Measurements from ENCODE around the gene EIF5A. TPM values are rescaled to one million over a fixed set of nuclear protein-coding genes. Genes with fewer than 3 reads are reported as not detected.

EIF5A gene
- total RNA-seq, 1 experiment from 2014 or later: 1,142 TPM

- H3K36me3 Mint-ChIP-seq (ENCODE audit: insufficient read depth, unreplicated experiment): no peaks in the 10 kb centered on the region
- H3K4me3 Mint-ChIP-seq (ENCODE audit: unreplicated experiment): no peak overlapping the region
- BruUV-seq (replicated peaks): no TSS peak
- peaks cover 6% of the 10 kb centered on the region for H3K4me1 Mint-ChIP-seq (ENCODE audit: insufficient read depth, unreplicated experiment)
- H3K27ac Mint-ChIP-seq (ENCODE audit: low read depth, unreplicated experiment): no peak overlapping the region
- DNase-seq (ENCODE audit: unreplicated experiment): no peak
- intact Hi-C loops (cut with micrococcal nuclease): no loop called here
- TF ChIP-seq CTCF (IDR thresholded peaks at IDR 0.05; ENCODE audit: unreplicated experiment): no peak
- peaks cover 22% of the 10 kb centered on the region for H3K27me3 Mint-ChIP-seq (ENCODE audit: insufficient read depth, unreplicated experiment)
- ChIA-PET CTCF (interaction anchor here (2.9 kb wide), 1 partner anchor 11 kb away, joined by 15 read pairs; no protein-coding TSS in a partner anchor), POLR2A (interaction anchor here (1.1 to 1.3 kb wide), 2 partner anchors 11 to 18 kb away, joined by 3 to 4 read pairs; no protein-coding TSS in a partner anchor)
- H3K9me3 Mint-ChIP-seq (ENCODE audit: unreplicated experiment): no peaks in the 10 kb centered on the region
Measured at GRCh38 chr17:7284911-7285310, 22.5 kb upstream of the EIF5A start.

GRCh38 chr17:7285679-7286078, 21.7 kb upstream of the EIF5A start:
- Mint-ChIP-seq H3K36me3 (ENCODE audit: insufficient read depth, unreplicated experiment) (no peaks in the 10 kb centered on the region), H3K27ac (ENCODE audit: low read depth, unreplicated experiment) (no peak overlapping the region), H3K4me1 (ENCODE audit: insufficient read depth, unreplicated experiment) (no peaks in the 10 kb centered on the region), H3K4me3 (ENCODE audit: unreplicated experiment) (no peak overlapping the region), H3K27me3 (ENCODE audit: insufficient read depth, unreplicated experiment) (peaks cover 22% of the 10 kb centered on the region), H3K9me3 (ENCODE audit: unreplicated experiment) (no peaks in the 10 kb centered on the region)
- intact Hi-C loops (cut with micrococcal nuclease): no loop called here
- no peak for DNase-seq (ENCODE audit: unreplicated experiment)
- no TSS peak for BruUV-seq (replicated peaks)
- CTCF ChIA-PET: interaction anchor here (0.7 to 2.9 kb wide), 2 partner anchors 11 to 15 kb away, joined by 3 to 15 read pairs; no protein-coding TSS in a partner anchor
- no peak for TF ChIP-seq CTCF (IDR thresholded peaks at IDR 0.05; ENCODE audit: unreplicated experiment)
- POLR2A ChIA-PET: interaction anchor here (0.5 to 1.3 kb wide), 3 partner anchors 10 to 66 kb away, joined by 3 to 4 read pairs (median 3); no protein-coding TSS in a partner anchor

- Mint-ChIP-seq H3K4me1 (ENCODE audit: insufficient read depth, unreplicated experiment) (peaks cover 11% of the 10 kb centered on the region), H3K27ac (ENCODE audit: low read depth, unreplicated experiment) (no peak overlapping the region), H3K4me3 (ENCODE audit: unreplicated experiment) (no peak overlapping the region), H3K27me3 (ENCODE audit: insufficient read depth, unreplicated experiment) (peaks cover 22% of the 10 kb centered on the region), H3K36me3 (ENCODE audit: insufficient read depth, unreplicated experiment) (no peaks in the 10 kb centered on the region), H3K9me3 (ENCODE audit: unreplicated experiment) (no peaks in the 10 kb centered on the region)
- CTCF ChIA-PET: interaction anchor here (0.7 kb wide), 1 partner anchor 9 kb away, joined by 3 read pairs; no protein-coding TSS in a partner anchor
- no peak for TF ChIP-seq CTCF (IDR thresholded peaks at IDR 0.05; ENCODE audit: unreplicated experiment)
- BruUV-seq (replicated peaks): no TSS peak
- POLR2A ChIA-PET: no interaction called here
- intact Hi-C loops (cut with micrococcal nuclease): no loop called here
- DNase-seq (ENCODE audit: unreplicated experiment): no peak
Measured at GRCh38 chr17:7289256-7290032, 18.0 kb upstream of the EIF5A start.

GRCh38 chr17:7290166-7290565, 17.3 kb upstream of the EIF5A start:
- BruUV-seq (replicated peaks): no TSS peak
- TF ChIP-seq CTCF (IDR thresholded peaks at IDR 0.05; ENCODE audit: unreplicated experiment): no peak
- intact Hi-C loops (cut with micrococcal nuclease): no loop called here
- H3K27me3 Mint-ChIP-seq (ENCODE audit: insufficient read depth, unreplicated experiment): peaks cover 22% of the 10 kb centered on the region
- CTCF ChIA-PET: interaction anchor here (0.7 kb wide), 1 partner anchor 10 kb away, joined by 3 read pairs; no protein-coding TSS in a partner anchor
- H3K4me1 Mint-ChIP-seq (ENCODE audit: insufficient read depth, unreplicated experiment): peaks cover 11% of the 10 kb centered on the region
- POLR2A ChIA-PET: no interaction called here
- H3K27ac Mint-ChIP-seq (ENCODE audit: low read depth, unreplicated experiment): no peak overlapping the region
- H3K9me3 Mint-ChIP-seq (ENCODE audit: unreplicated experiment): no peaks in the 10 kb centered on the region
- DNase-seq (ENCODE audit: unreplicated experiment): no peak
- no peak overlapping the region for H3K4me3 Mint-ChIP-seq (ENCODE audit: unreplicated experiment)
- peaks cover 5% of the 10 kb centered on the region for H3K36me3 Mint-ChIP-seq (ENCODE audit: insufficient read depth, unreplicated experiment)

Data from MCF 10A (cell line).